Fibroblast of the conjunctiva (primary cell): Measurements from ENCODE around the gene LSM12.
"Not testable (repeated sequence)": the region's sequence is repeated elsewhere in the genome, so short reads cannot be mapped to it uniquely, and the experiment has no call there.

ENCODE experiments used
- DNase-seq: peaks from one replicate; pipeline ENCODE4 v3.0.0-alpha.2; 2010; ENCODE audit warnings: low read depth

LSM12 gene

GRCh38 chr17:44007346-44008204, 58.9 kb downstream of the LSM12 start:
- no peak for DNase-seq

- DNase-seq = peak; percentile 94
Measured at GRCh38 chr17:44006598-44007345, 59.7 kb downstream of the LSM12 start.

GRCh38 chr17:44006272-44006597, 60.2 kb downstream of the LSM12 start:
- no peak for DNase-seq

GRCh38 chr17:44005527-44006271, 60.8 kb downstream of the LSM12 start:
- no peak for DNase-seq

- DNase-seq = no peak
Measured at GRCh38 chr17:44004761-44005526, 61.5 kb downstream of the LSM12 start.

- DNase-seq = no peak
Measured at GRCh38 chr17:44004077-44004760, 62.3 kb downstream of the LSM12 start, which contains the start of gene NAGS. TSS of gene NAGS (plus strand) at chr17:44004622. CDS start at chr17:44004664, 42 bp downstream.

GRCh38 chr17:44002141-44002848, 64.2 kb downstream of the LSM12 start:
- peak; percentile 57 for DNase-seq

GRCh38 chr17:44001461-44001920, 65.0 kb downstream of the LSM12 start:
- no peak for DNase-seq

GRCh38 chr17:44000871-44001460, 65.5 kb downstream of the LSM12 start:
- DNase-seq = no peak

GRCh38 chr17:44000141-44000860, 66.2 kb downstream of the LSM12 start:
- DNase-seq = no peak

GRCh38 chr17:43999024-43999423, 67.4 kb downstream of the LSM12 start:
- no peak for DNase-seq

GRCh38 chr17:43998552-43998951, 67.9 kb downstream of the LSM12 start:
- DNase-seq = no peak

- DNase-seq = not testable (repeated sequence)
Measured at GRCh38 chr17:43997180-43997579, 69.3 kb downstream of the LSM12 start.

- no peak for DNase-seq
Measured at GRCh38 chr17:43995150-43995471, 71.4 kb downstream of the LSM12 start.

GRCh38 chr17:43994272-43995149, 72.0 kb downstream of the LSM12 start:
- DNase-seq = peak; percentile 46

- no peak for DNase-seq
Measured at GRCh38 chr17:43992641-43993040, 73.8 kb downstream of the LSM12 start.

GRCh38 chr17:43988301-43988700, 78.2 kb downstream of the LSM12 start:
- DNase-seq = no peak
